Loucy (cell line): Measurements from ENCODE around the gene SEMA7A.

Experiments
- H2AFZ ChIP-seq: fragments of 200-600 bp; sonication (generic); 2 replicates; pipeline ENCODE4 v1.6.0; 2016; ENCODE audit warnings: antibody characterized with exemption, mild to moderate bottlenecking, low read length, moderate library complexity
- H3F3A ChIP-seq: fragments of 200-600 bp; 2 replicates; pipeline ENCODE4 v1.6.0; 2016; ENCODE audit warnings: antibody characterized with exemption, low read depth, mild to moderate bottlenecking
- H3K27me3 ChIP-seq: fragments of 200-600 bp; sonication (generic); 2 replicates; pipeline ENCODE4 v1.6.1; 2014; ENCODE audit warnings: low read length, mild to moderate bottlenecking; ENCODE audit not compliant: insufficient read depth, poor library complexity, severe bottlenecking
- H3K36me3 ChIP-seq: fragments of 200-600 bp; sonication (generic); 2 replicates; pipeline ENCODE4 v1.6.1; 2016; ENCODE audit warnings: low read length; ENCODE audit not compliant: insufficient read depth
- H3K4me1 ChIP-seq: fragments of 200-600 bp; sonication (generic); 2 replicates; pipeline ENCODE4 v1.5.1; 2014; ENCODE audit warnings: low read length, mild to moderate bottlenecking; ENCODE audit not compliant: insufficient read depth, poor library complexity, severe bottlenecking
- H3K4me2 ChIP-seq: fragments of 200-600 bp; sonication (generic); 2 replicates; pipeline ENCODE4 v1.6.0; 2014; ENCODE audit warnings: antibody characterized with exemption, low read length, low read depth, mild to moderate bottlenecking; ENCODE audit not compliant: poor library complexity, severe bottlenecking
- H3K4me3 ChIP-seq: fragments of 200-600 bp; sonication (generic); 2 replicates; pipeline ENCODE4 v1.5.1; 2014; ENCODE audit warnings: low read length, mild to moderate bottlenecking, mixed read lengths; ENCODE audit not compliant: poor library complexity, severe bottlenecking
- H3K79me2 ChIP-seq: fragments of 200-600 bp; sonication (generic); 2 replicates; pipeline ENCODE4 v1.6.1; 2014; ENCODE audit warnings: low read length; ENCODE audit not compliant: insufficient read depth
- H3K9ac ChIP-seq: fragments of 200-600 bp; sonication (generic); 2 replicates; pipeline ENCODE4 v1.6.0; 2014; ENCODE audit warnings: mild to moderate bottlenecking, low read depth, low read length, moderate library complexity; ENCODE audit not compliant: poor library complexity, severe bottlenecking
- H3K9me2 ChIP-seq: fragments of 200-600 bp; sonication (generic); replicated peaks from 2 replicates; pipeline ENCODE4 v1.6.1; 2016; ENCODE audit warnings: low read depth, low read length, mixed read lengths
- H3K9me3 ChIP-seq: fragments of 200-600 bp; sonication (generic); 2 replicates; pipeline ENCODE4 v1.6.1; 2014; ENCODE audit warnings: mild to moderate bottlenecking, antibody characterized with exemption, low read length, low read depth; ENCODE audit not compliant: insufficient read depth
- H4K20me1 ChIP-seq: fragments of 200-600 bp; sonication (generic); 2 replicates; pipeline ENCODE4 v1.6.0; 2014; ENCODE audit warnings: antibody characterized with exemption, low read length, mild to moderate bottlenecking; ENCODE audit not compliant: insufficient read depth, poor library complexity, severe bottlenecking
- CTCF ChIP-seq: fragments of 200-600 bp; sonication (generic); conservative IDR thresholded peaks from 2 replicates; pipeline ENCODE4 v1.5.1; 2014; ENCODE audit warnings: mild to moderate bottlenecking, antibody characterized with exemption, low read length
- EZH2phosphoT487 ChIP-seq: fragments of 200-600 bp; IDR thresholded peaks from 2 replicates; pipeline ENCODE4 v1.6.1; 2018; ENCODE audit warnings: antibody characterized with exemption, mild to moderate bottlenecking, moderate library complexity, borderline replicate concordance

SEMA7A gene

GRCh38 chr15:74368121-74368520, 65.6 kb downstream of the SEMA7A start:
- H3K27me3 ChIP-seq, result no peaks in the 10 kb centered on the region
- no peaks in the 10 kb centered on the region for H3K36me3 ChIP-seq
- H3K4me3 ChIP-seq, result no peak overlapping the region
- no peak overlapping the region for H3K4me2 ChIP-seq
- no peaks in the 10 kb centered on the region for H3K9me2 ChIP-seq
- H2AFZ ChIP-seq, result no peak overlapping the region
- no peaks in the 10 kb centered on the region for H4K20me1 ChIP-seq
- no peak overlapping the region for H3K9ac ChIP-seq
- no peaks in the 10 kb centered on the region for H3K9me3 ChIP-seq
- no peak for TF ChIP-seq CTCF
- no peak for TF ChIP-seq EZH2phosphoT487
- H3K4me1 ChIP-seq, result no peaks in the 10 kb centered on the region
- H3F3A ChIP-seq, result no peaks in the 10 kb centered on the region
- H3K79me2 ChIP-seq, result no peaks in the 10 kb centered on the region

GRCh38 chr15:74367296-74367854, 66.4 kb downstream of the SEMA7A start, which contains the start of gene CYP11A1:
CYP11A1 (minus strand) TSS chr15:74367646; CDS start chr15:74367585, 61 bp downstream.
- no peak within 1 kb of the TSS for H2AFZ ChIP-seq
- no peaks in the 10 kb centered on the region for H3K4me1 ChIP-seq
- no peaks in the 10 kb centered on the region for H4K20me1 ChIP-seq
- H3K9me3 ChIP-seq, result no peaks in the 10 kb centered on the region
- H3K9ac ChIP-seq, result no peak within 1 kb of the TSS
- no peaks in the 10 kb centered on the region for H3K79me2 ChIP-seq
- TF ChIP-seq CTCF (no peak), EZH2phosphoT487 (no peak)
- no peak within 1 kb of the TSS for H3K4me3 ChIP-seq
- H3K4me2 ChIP-seq, result no peak within 1 kb of the TSS
- H3F3A ChIP-seq, result no peaks in the 10 kb centered on the region
- no peaks in the 10 kb centered on the region for H3K36me3 ChIP-seq
- H3K9me2 ChIP-seq, result no peaks in the 10 kb centered on the region
- H3K27me3 ChIP-seq, result no peaks in the 10 kb centered on the region

- Histone ChIP-seq H3K9me3 (no peaks in the 10 kb centered on the region), H3F3A (no peaks in the 10 kb centered on the region), H3K4me1 (no peaks in the 10 kb centered on the region), H2AFZ (no peak overlapping the region), H3K27me3 (no peaks in the 10 kb centered on the region), H4K20me1 (no peaks in the 10 kb centered on the region), H3K4me3 (no peak overlapping the region), H3K79me2 (no peaks in the 10 kb centered on the region), H3K4me2 (no peak overlapping the region), H3K9me2 (no peaks in the 10 kb centered on the region), H3K36me3 (no peaks in the 10 kb centered on the region), H3K9ac (no peak overlapping the region)
- no peak for TF ChIP-seq EZH2phosphoT487
- no peak for TF ChIP-seq CTCF
Observed at GRCh38 chr15:74365598-74366445, 67.9 kb downstream of the SEMA7A start.
